ENCODE measurements around the gene ASL.
"Not testable (repeated sequence)": the region's sequence is repeated elsewhere in the genome, so short reads cannot be mapped to it uniquely, and the experiment has no call there.

ASL gene

GRCh38 chr7:66095010-66095409 is 19.4 kb downstream of the ASL start:
- H3K4me3 ChIP-seq (ENCODE audit: control insufficient read depth, low read depth, low read length), result no peak overlapping the region
- no peak for TF ChIP-seq CTCF (conservative IDR thresholded peaks at IDR 0.05; ENCODE audit: control insufficient read depth, insufficient read depth, low read depth, low read length)

GRCh38 chr7:66099232-66099550 is 23.6 kb downstream of the ASL start:
- no peak overlapping the region for H3K4me3 ChIP-seq (ENCODE audit: control insufficient read depth, low read depth, low read length)
- TF ChIP-seq CTCF (conservative IDR thresholded peaks at IDR 0.05; ENCODE audit: control insufficient read depth, insufficient read depth, low read depth, low read length), result no peak

More at GRCh38 chr7:66095010-66095409, 19.4 kb downstream of the ASL start:
- DNase-seq (ENCODE audit: low read depth), result no peak

GRCh38 chr7:66099551-66100407 is 24.2 kb downstream of the ASL start:
- H3K4me3 ChIP-seq (ENCODE audit: control insufficient read depth, low read depth, low read length), result peak overlapping the region; percentile 46
- peak; percentile 92 for DNase-seq (ENCODE audit: low read depth)
- TF ChIP-seq CTCF (conservative IDR thresholded peaks at IDR 0.05; ENCODE audit: control insufficient read depth, insufficient read depth, low read depth, low read length), result no peak

More at GRCh38 chr7:66099232-66099550, 23.6 kb downstream of the ASL start:
- DNase-seq (ENCODE audit: low read depth), result peak; percentile 44

GRCh38 chr7:66100408-66101050 is 24.9 kb downstream of the ASL start:
- no peak for TF ChIP-seq CTCF (conservative IDR thresholded peaks at IDR 0.05; ENCODE audit: control insufficient read depth, insufficient read depth, low read depth, low read length)
- DNase-seq (ENCODE audit: low read depth), result no peak
- peak overlapping the region; percentile 46 for H3K4me3 ChIP-seq (ENCODE audit: control insufficient read depth, low read depth, low read length)

- not testable (repeated sequence) for DNase-seq (ENCODE audit: low read depth); H3K4me3 ChIP-seq (ENCODE audit: control insufficient read depth, low read depth, low read length)
These were observed 26.5 kb downstream of the ASL start for GRCh38 chr7:66102168-66102567.

- DNase-seq (ENCODE audit: low read depth), result peak; percentile 73
- not testable (repeated sequence) for H3K4me3 ChIP-seq (ENCODE audit: control insufficient read depth, low read depth, low read length)
These were observed 28.4 kb downstream of the ASL start for GRCh38 chr7:66103994-66104393.

- H3K4me3 ChIP-seq (ENCODE audit: control insufficient read depth, low read depth, low read length), result no peak overlapping the region
- DNase-seq (ENCODE audit: low read depth), result no peak
- no peak for TF ChIP-seq CTCF (conservative IDR thresholded peaks at IDR 0.05; ENCODE audit: control insufficient read depth, insufficient read depth, low read depth, low read length)
These were observed 29.7 kb downstream of the ASL start for GRCh38 chr7:66105263-66105748.

GRCh38 chr7:66108410-66108809 is 32.8 kb downstream of the ASL start:
- not testable (repeated sequence) for DNase-seq (ENCODE audit: low read depth)

More at GRCh38 chr7:66108410-66108809, 32.8 kb downstream of the ASL start:
- not testable (repeated sequence) for H3K4me3 ChIP-seq (ENCODE audit: control insufficient read depth, low read depth, low read length)

Measured in fibroblast of mammary gland (primary cell).